ENCODE data around the gene DTX2.
A peak's percentile ranks its signal among the peaks of the same experiment; 100 is the strongest.
"Not testable (repeated sequence)": the region's sequence is repeated elsewhere in the genome, so short reads cannot be mapped to it uniquely, and the experiment has no call there.

The DTX2 gene

GRCh38 chr7:76515999-76516443 lies 54.5 kb downstream of the DTX2 start:
- no peak for TF ChIP-seq POLR2A (IDR thresholded peaks at IDR 0.05; ENCODE audit: low read length)
- peak; percentile 29 to 59 for DNase-seq

GRCh38 chr7:76516932-76517331 lies 55.4 kb downstream of the DTX2 start:
- DNase-seq, result not testable (repeated sequence)

- not testable (repeated sequence) for DNase-seq
Observed at GRCh38 chr7:76526183-76526582, 64.7 kb downstream of the DTX2 start.

- not testable (repeated sequence) for DNase-seq
Observed at GRCh38 chr7:76531643-76532042, 70.1 kb downstream of the DTX2 start.

GRCh38 chr7:76543197-76543596 lies 81.7 kb downstream of the DTX2 start, which contains the start of gene SPDYE16:
Gene SPDYE16, minus strand, starts transcription at chr7:76543297. Its CDS starts 1,838 bp downstream, at chr7:76541459.
- not testable (repeated sequence) for DNase-seq

- TF ChIP-seq POLR2A (IDR thresholded peaks at IDR 0.05; ENCODE audit: low read length), result peak; percentile 63
- peak; percentile 89 to 93 for DNase-seq
Observed at GRCh38 chr7:76549025-76549854, 87.7 kb downstream of the DTX2 start.

GRCh38 chr7:76549855-76550248 lies 88.3 kb downstream of the DTX2 start:
- DNase-seq, result peak; percentile 47 to 54

GRCh38 chr7:76551992-76552391 lies 90.5 kb downstream of the DTX2 start:
- not testable (repeated sequence) for DNase-seq
